ENCODE measurements around the gene UBA6.

DNA sequence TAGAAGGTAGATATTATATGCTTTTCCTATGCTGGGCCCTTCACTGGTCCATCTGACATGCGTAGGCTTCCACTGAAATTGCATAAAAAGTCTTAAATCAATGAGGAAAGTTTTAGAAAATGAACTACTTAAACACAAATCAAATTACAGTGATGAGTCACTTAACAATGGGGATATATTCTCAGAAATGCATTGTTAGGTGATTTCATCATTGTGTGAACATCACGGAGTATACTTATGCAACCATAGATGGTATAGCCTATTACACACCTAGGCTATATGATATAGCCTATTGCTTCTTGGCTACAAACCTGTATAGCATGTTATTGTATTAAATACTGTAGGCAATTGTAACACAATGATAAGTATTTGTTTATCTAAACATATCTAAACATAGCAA, 132.1 kb downstream of the UBA6 start:
- TF ChIP-seq, protein P1, sequence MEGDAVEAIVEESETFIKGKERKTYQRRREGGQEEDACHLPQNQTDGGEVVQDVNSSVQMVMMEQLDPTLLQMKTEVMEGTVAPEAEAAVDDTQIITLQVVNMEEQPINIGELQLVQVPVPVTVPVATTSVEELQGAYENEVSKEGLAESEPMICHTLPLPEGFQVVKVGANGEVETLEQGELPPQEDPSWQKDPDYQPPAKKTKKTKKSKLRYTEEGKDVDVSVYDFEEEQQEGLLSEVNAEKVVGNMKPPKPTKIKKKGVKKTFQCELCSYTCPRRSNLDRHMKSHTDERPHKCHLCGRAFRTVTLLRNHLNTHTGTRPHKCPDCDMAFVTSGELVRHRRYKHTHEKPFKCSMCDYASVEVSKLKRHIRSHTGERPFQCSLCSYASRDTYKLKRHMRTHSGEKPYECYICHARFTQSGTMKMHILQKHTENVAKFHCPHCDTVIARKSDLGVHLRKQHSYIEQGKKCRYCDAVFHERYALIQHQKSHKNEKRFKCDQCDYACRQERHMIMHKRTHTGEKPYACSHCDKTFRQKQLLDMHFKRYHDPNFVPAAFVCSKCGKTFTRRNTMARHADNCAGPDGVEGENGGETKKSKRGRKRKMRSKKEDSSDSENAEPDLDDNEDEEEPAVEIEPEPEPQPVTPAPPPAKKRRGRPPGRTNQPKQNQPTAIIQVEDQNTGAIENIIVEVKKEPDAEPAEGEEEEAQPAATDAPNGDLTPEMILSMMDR (IDR thresholded peaks at IDR 0.05): no peak
- TF ChIP-seq, protein P2, sequence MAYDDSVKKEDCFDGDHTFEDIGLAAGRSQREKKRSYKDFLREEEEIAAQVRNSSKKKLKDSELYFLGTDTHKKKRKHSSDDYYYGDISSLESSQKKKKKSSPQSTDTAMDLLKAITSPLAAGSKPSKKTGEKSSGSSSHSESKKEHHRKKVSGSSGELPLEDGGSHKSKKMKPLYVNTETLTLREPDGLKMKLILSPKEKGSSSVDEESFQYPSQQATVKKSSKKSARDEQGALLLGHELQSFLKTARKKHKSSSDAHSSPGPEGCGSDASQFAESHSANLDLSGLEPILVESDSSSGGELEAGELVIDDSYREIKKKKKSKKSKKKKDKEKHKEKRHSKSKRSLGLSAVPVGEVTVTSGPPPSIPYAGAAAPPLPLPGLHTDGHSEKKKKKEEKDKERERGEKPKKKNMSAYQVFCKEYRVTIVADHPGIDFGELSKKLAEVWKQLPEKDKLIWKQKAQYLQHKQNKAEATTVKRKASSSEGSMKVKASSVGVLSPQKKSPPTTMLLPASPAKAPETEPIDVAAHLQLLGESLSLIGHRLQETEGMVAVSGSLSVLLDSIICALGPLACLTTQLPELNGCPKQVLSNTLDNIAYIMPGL (CRISPR knock-in tag; IDR thresholded peaks at IDR 0.05): no peak
- TF ChIP-seq JUN (CRISPR knock-in tag; IDR thresholded peaks at IDR 0.05): no peak
- TF ChIP-seq, protein P3, sequence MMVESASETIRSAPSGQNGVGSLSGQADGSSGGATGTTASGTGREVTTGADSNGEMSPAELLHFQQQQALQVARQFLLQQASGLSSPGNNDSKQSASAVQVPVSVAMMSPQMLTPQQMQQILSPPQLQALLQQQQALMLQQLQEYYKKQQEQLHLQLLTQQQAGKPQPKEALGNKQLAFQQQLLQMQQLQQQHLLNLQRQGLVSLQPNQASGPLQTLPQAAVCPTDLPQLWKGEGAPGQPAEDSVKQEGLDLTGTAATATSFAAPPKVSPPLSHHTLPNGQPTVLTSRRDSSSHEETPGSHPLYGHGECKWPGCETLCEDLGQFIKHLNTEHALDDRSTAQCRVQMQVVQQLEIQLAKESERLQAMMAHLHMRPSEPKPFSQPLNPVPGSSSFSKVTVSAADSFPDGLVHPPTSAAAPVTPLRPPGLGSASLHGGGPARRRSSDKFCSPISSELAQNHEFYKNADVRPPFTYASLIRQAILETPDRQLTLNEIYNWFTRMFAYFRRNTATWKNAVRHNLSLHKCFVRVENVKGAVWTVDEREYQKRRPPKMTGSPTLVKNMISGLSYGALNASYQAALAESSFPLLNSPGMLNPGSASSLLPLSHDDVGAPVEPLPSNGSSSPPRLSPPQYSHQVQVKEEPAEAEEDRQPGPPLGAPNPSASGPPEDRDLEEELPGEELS (CRISPR knock-in tag; IDR thresholded peaks at IDR 0.05): no peak
- no peak for TF ChIP-seq SMAD4 (CRISPR knock-in tag; IDR thresholded peaks at IDR 0.05)
- no peak for TF ChIP-seq CBFB (CRISPR knock-in tag; IDR thresholded peaks at IDR 0.05; ENCODE audit: low read depth)
- TF ChIP-seq, protein P4, sequence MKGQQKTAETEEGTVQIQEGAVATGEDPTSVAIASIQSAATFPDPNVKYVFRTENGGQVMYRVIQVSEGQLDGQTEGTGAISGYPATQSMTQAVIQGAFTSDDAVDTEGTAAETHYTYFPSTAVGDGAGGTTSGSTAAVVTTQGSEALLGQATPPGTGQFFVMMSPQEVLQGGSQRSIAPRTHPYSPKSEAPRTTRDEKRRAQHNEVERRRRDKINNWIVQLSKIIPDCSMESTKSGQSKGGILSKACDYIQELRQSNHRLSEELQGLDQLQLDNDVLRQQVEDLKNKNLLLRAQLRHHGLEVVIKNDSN (CRISPR knock-in tag; IDR thresholded peaks at IDR 0.05): no peak
- no peak for TF ChIP-seq SP1 (CRISPR knock-in tag; conservative IDR thresholded peaks at IDR 0.05)
